Stomach (tissue), 19 donors: Measurements from ENCODE around the gene KIR2DL3. TPM values are rescaled to one million over a fixed set of nuclear protein-coding genes. Genes with fewer than 3 reads are reported as not detected.
"Not testable (repeated sequence)": the region's sequence is repeated elsewhere in the genome, so short reads cannot be mapped to it uniquely, and the experiment has no call there.

Experiments used
- DNase-seq, 2 donors: peaks; one replicate each; pipeline versions ENCODE4 v3.0.0 to v3.0.0-alpha.2; 2013 to 2019
- H3K27ac ChIP-seq, 5 donors: fragments of 200-600 bp in 4 of 5; sonication (generic) in 4 of 5; one replicate each; pipeline ENCODE4 v1.5.1; 2013 to 2019; ENCODE audit warnings: mild to moderate bottlenecking in 1 of 5, moderate library complexity in 1 of 5
- H3K27me3 ChIP-seq, 3 donors: fragments of 200-600 bp; sonication (generic); one replicate each; pipeline ENCODE4 v1.5.1; 2017 to 2019; ENCODE audit warnings: mixed run types in 1 of 3
- H3K36me3 ChIP-seq, 4 donors: fragments of 200-600 bp; sonication (generic); 1 replicate in 3 of 4; 2 replicates in 1 of 4; pipeline ENCODE4 v1.5.1; 2016 to 2019
- H3K4me1 ChIP-seq, 4 donors: fragments of 200-600 bp; sonication (generic); one replicate each; pipeline ENCODE4 v1.5.1; 2016 to 2019
- H3K4me3 ChIP-seq, 4 donors: fragments of 200-600 bp; sonication (generic) in 3 of 4; one replicate each; pipeline ENCODE4 v1.5.1; 2016 to 2019; ENCODE audit warnings: mild to moderate bottlenecking in 1 of 4
- H3K9me3 ChIP-seq, 4 donors: fragments of 200-600 bp; sonication (generic); one replicate each; pipeline ENCODE4 v1.5.1; 2016 to 2019
- CTCF ChIP-seq, 7 experiments: fragments of 450-650 bp in 4 of 7; fragments of 200-600 bp in 3 of 7; sonication (generic) in 3 of 7; IDR thresholded peaks; one replicate each; pipeline ENCODE4 v1.5.1; 2016 to 2019; ENCODE audit warnings: antibody characterized with exemption in 7 of 7, control low read depth in 2 of 7, mild to moderate bottlenecking in 1 of 7
- EP300 ChIP-seq: sonication (generic); formaldehyde crosslinking; IDR thresholded peaks from one replicate; pipeline ENCODE4 v1.6.1; 2017; ENCODE audit warnings: antibody characterized with exemption
- POLR2A ChIP-seq, 4 donors: fragments of 450-650 bp; IDR thresholded peaks; one replicate each; pipeline ENCODE4 v1.6.1; 2016; ENCODE audit warnings: antibody characterized with exemption in 4 of 4, control low read depth in 2 of 4, mild to moderate bottlenecking in 1 of 4, moderate library complexity in 1 of 4
- POLR2AphosphoS5 ChIP-seq, 3 donors: sonication (generic); formaldehyde crosslinking; IDR thresholded peaks; one replicate each; pipeline ENCODE4 v1.6.1; 2016; ENCODE audit warnings: antibody characterized with exemption in 3 of 3
- WGBS, 5 donors: extraction: QIAGEN DNeasy Blood & Tissue Kit in 3 of 5; methylation state at CpG; one replicate each; pipeline versions ENCODE4 v1.1.5 to v1.1.7; 2013 to 2018; 5-methylcytosine and 5-hydroxymethylcytosine counted together
- intact Hi-C: fragments of 100-400 bp; cut with DNase I; formaldehyde crosslinking; loops from one replicate; pipeline ENCODE4 v1.15.1; 2023; ENCODE audit warnings: low total_unique reads
- long read RNA-seq, 10 donors: transcript quantifications; one replicate each; lab custom pipeline, GENCODE V29; 2026
- polyA plus RNA-seq, 3 donors: library from polyadenylated mRNA; stranded (reverse); fragments of 200-250 nt; gene quantifications; one replicate each; pipeline ENCODE4 v1.2.3, GENCODE V29; 2013
- total RNA-seq, 5 donors: library from RNA; depleted of rRNA; stranded (reverse); fragments of >200 nt; gene quantifications; one replicate each; pipeline versions ENCODE4 v1.1.0 to v1.2.3, GENCODE V29; 2014 to 2016
- donor health status: healthy with polysubstance abuse.
- donor health status: Bipolar disorder and iron deficiency.
- donor health status: healthy.

Gene KIR2DL3
- not detected for total RNA-seq
- not detected for polyA plus RNA-seq
- long read RNA-seq, donor 1, result 0 reads
- long read RNA-seq, donor 2, result 0 reads
- long read RNA-seq, donor 3, result 0 reads
- long read RNA-seq, donor 4, result 0 reads
- long read RNA-seq, donor 5, result 0 reads
- long read RNA-seq, donor 6, result 0 reads
- long read RNA-seq, donor 7, result 0 reads
- long read RNA-seq, donor 8, result 0 reads
- long read RNA-seq, donor 9, result 0 reads
- long read RNA-seq, donor 10, result 0 reads

GRCh38 chr19:54738306-54738705 lies at the start of gene KIR2DL3:
Gene KIR2DL3 (plus strand): TSS chr19:54738513. CDS start chr19:54738546, 33 bp downstream.
- H3K4me1 ChIP-seq, H3K27me3 ChIP-seq, H3K9me3 ChIP-seq, intact Hi-C loops, H3K36me3 ChIP-seq, H3K27ac ChIP-seq, DNase-seq, H3K4me3 ChIP-seq: not testable (repeated sequence)
- 87 to 91% (median 88%) methylated on average over 14 to 16 of the region's 16 CpGs for WGBS, 5 donors

GRCh38 chr19:54691582-54692297 lies 46.6 kb upstream of the KIR2DL3 start:
- Histone ChIP-seq H3K4me1 (no peaks in the 10 kb centered on the region), H3K9me3 (peaks cover 0 to 8% (median 2%) of the 10 kb centered on the region in 4 donors), H3K27ac (no peak overlapping the region), H3K4me3 (no peak overlapping the region), H3K27me3 (peaks cover 0 to 54% (median 5%) of the 10 kb centered on the region in 3 donors), H3K36me3 (no peaks in the 10 kb centered on the region)
- DNase-seq, result no peak
- intact Hi-C loops, result no loop called here
- WGBS, 5 donors, result 41 to 73% (median 69%) methylated on average over 9 of the region's 9 CpGs
- TF ChIP-seq POLR2AphosphoS5 (IDR thresholded peaks at IDR 0.05) (no peak), CTCF (IDR thresholded peaks at IDR 0.05) (no peak)

GRCh38 chr19:54692298-54692615 lies 46.1 kb upstream of the KIR2DL3 start:
- 60 to 69% (median 64%) methylated on average over 4 of the region's 4 CpGs for WGBS, 5 donors
- H3K4me3 ChIP-seq, result no peak overlapping the region
- H3K27ac ChIP-seq, result no peak overlapping the region
- no peaks in the 10 kb centered on the region for H3K36me3 ChIP-seq
- no peaks in the 10 kb centered on the region for H3K4me1 ChIP-seq
- no peak for DNase-seq
- no peak for TF ChIP-seq POLR2A (IDR thresholded peaks at IDR 0.05)
- TF ChIP-seq CTCF (IDR thresholded peaks at IDR 0.05), result no peak
- TF ChIP-seq POLR2AphosphoS5 (IDR thresholded peaks at IDR 0.05), result no peak
- TF ChIP-seq EP300, result no peak
- peaks cover 0 to 56% (median 5%) of the 10 kb centered on the region in 3 donors for H3K27me3 ChIP-seq
- H3K9me3 ChIP-seq, result peaks cover 0 to 8% (median 2%) of the 10 kb centered on the region in 4 donors
- intact Hi-C loops, result no loop called here

GRCh38 chr19:54694648-54695047 lies 43.7 kb upstream of the KIR2DL3 start:
- Histone ChIP-seq H3K27ac (no peak overlapping the region), H3K9me3 (peaks cover 0 to 8% (median 2%) of the 10 kb centered on the region in 4 donors), H3K4me3 (no peak overlapping the region), H3K4me1 (no peaks in the 10 kb centered on the region), H3K36me3 (no peaks in the 10 kb centered on the region), H3K27me3 (peaks cover 0 to 65% (median 5%) of the 10 kb centered on the region in 3 donors)
- DNase-seq, result no peak
- intact Hi-C loops, result no loop called here
- 70 to 89% (median 80%) methylated on average over 5 of the region's 5 CpGs for WGBS, 5 donors
- TF ChIP-seq POLR2AphosphoS5 (IDR thresholded peaks at IDR 0.05) (no peak), POLR2A (IDR thresholded peaks at IDR 0.05) (no peak), CTCF (IDR thresholded peaks at IDR 0.05) (no peak), EP300 (no peak)

GRCh38 chr19:54696117-54696548 lies 42.2 kb upstream of the KIR2DL3 start:
- TF ChIP-seq CTCF (IDR thresholded peaks at IDR 0.05) (no peak), POLR2A (IDR thresholded peaks at IDR 0.05) (no peak), POLR2AphosphoS5 (IDR thresholded peaks at IDR 0.05) (no peak), EP300 (no peak)
- 61 to 71% (median 64%) methylated on average over 8 of the region's 8 CpGs for WGBS, 5 donors
- intact Hi-C loops, result no loop called here

More at GRCh38 chr19:54696117-54696548, 42.2 kb upstream of the KIR2DL3 start:
- H3K4me1 ChIP-seq, result no peaks in the 10 kb centered on the region
- no peak overlapping the region for H3K4me3 ChIP-seq
- H3K27ac ChIP-seq, result no peak overlapping the region
- no peaks in the 10 kb centered on the region for H3K36me3 ChIP-seq
- peaks cover 0 to 8% (median 2%) of the 10 kb centered on the region in 4 donors for H3K9me3 ChIP-seq
- DNase-seq, result no peak
- peaks cover 0 to 54% (median 5%) of the 10 kb centered on the region in 3 donors for H3K27me3 ChIP-seq
